ENCODE results near the gene YDJC. TPM values are rescaled to one million over a fixed set of nuclear protein-coding genes. Genes with fewer than 3 reads are reported as not detected.
"Not testable (repeated sequence)": the region's sequence is repeated elsewhere in the genome, so short reads cannot be mapped to it uniquely, and the experiment has no call there.

The YDJC gene
- total RNA-seq, 1 experiment from 2014 or later = 160 TPM

DNA sequence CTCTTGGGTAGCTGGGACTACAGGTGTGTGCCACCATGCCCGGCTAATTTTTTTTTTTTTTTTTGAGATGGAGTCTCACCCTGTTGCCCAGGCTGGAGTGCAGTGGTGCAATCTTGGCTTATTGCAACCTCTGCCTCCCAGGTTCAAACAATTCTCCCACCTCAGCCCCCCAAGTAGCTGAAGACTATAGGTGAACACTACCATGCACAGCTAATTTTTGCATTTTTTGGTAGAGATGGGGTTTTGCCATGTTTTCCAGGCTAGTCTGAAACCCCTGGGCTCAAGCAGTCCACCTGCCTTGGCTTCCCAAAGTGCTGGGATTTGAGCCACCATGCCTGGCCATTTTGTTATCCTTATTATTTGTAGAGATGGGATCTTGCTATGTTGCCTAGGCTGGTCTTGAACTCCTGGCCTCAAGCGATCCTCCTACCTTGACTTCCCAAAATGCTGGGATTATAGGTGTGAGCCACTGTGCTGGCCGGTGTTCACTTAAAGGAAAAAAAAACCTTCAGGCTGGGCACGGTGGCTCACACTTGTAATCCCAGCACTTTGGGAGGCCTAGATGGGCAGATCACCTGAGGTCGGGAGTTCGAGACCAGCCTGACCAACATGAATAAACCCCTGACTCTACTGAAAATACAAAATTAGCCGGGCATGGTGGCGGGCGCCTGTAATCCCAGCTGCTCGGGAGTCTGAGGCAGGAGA is 48.7 kb downstream of the YDJC start:
- not testable (repeated sequence) for DNase-seq (ENCODE audit: low spot score)

DNA sequence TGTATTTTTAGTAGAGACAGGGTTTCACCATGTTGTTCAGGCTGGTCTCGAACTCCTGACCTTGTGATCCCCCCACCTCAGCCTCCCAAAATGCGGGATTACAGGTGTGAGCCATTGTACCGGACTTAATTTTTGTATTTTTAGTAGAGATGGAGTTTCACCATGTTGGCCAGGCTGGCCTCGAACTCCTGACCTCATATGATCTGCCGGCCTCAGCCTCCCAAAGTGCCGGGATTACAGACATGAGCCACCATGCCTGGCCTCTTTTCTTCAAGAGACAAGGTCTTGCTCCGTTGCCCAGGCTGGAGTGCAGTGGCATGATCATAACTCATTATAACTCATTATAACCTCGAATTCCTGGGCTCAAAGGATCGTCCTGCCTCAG is 49.2 kb downstream of the YDJC start:
- DNase-seq (ENCODE audit: low spot score) = not testable (repeated sequence)

DNA sequence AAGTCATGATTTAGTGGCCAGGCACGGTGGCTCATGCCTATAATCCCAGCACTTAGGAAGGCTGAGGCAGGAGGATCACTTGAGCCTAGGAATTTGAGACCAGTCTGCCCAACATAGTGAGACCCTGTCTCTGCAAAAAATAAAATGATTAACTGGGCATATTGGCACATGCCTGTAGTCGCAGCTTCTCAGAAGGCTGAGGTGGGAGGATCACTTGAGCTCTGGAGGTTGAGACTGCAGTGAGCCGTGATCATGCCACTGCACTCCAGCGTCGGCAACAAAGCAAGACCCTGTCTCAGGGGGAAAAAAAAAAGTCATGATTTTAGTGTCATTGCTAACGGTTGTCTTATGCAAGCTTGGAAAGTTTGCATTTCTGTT is 50.4 kb downstream of the YDJC start:
- no peak for DNase-seq (ENCODE audit: low spot score)

Small RNA genes lying within 50 kb of the gene (small RNA-seq; reads per million reads assigned to genes)
- gene MIR301B = 4.9 reads per million, percentile 82 among the genes with 10 or more reads in this experiment

Other genes starting within 250 kb of the YDJC start
- gene RIMBP3B, start 246.3 kb downstream of the YDJC start, total RNA-seq (2014; rRNA removed; shearing (Covaris generic)) = not detected in 2 replicates
- 3.7 and 5.6 TPM in 2 replicates for gene HIC2, start 212.7 kb downstream of the YDJC start, total RNA-seq (2014; rRNA removed; shearing (Covaris generic))
- 2.4 and 4.5 TPM in 2 replicates for gene TMEM191C, start 162.6 kb downstream of the YDJC start, total RNA-seq (2014; rRNA removed; shearing (Covaris generic))
- gene RIMBP3C, start 78.6 kb downstream of the YDJC start, total RNA-seq (2014; rRNA removed; shearing (Covaris generic)) = 0.03 TPM in 1 of 2 replicates, not detected in the other
- gene UBE2L3, start 62.3 kb downstream of the YDJC start, total RNA-seq (2014; rRNA removed; shearing (Covaris generic)) = 41.0 and 43.1 TPM in 2 replicates
- gene CCDC116, start 2.7 kb upstream of the YDJC start, total RNA-seq (2014; rRNA removed; shearing (Covaris generic)) = 0.33 TPM in 1 of 2 replicates, not detected in the other
- 134 and 139 TPM in 2 replicates for gene SDF2L1, start 12.3 kb upstream of the YDJC start, total RNA-seq (2014; rRNA removed; shearing (Covaris generic))
- 35.5 and 42.6 TPM in 2 replicates for gene PPIL2, start 36.0 kb upstream of the YDJC start, total RNA-seq (2014; rRNA removed; shearing (Covaris generic))
- 0.26 and 4.2 TPM in 2 replicates for gene YPEL1, start 105.8 kb upstream of the YDJC start, total RNA-seq (2014; rRNA removed; shearing (Covaris generic))
- gene MAPK1, start 237.6 kb upstream of the YDJC start, total RNA-seq (2014; rRNA removed; shearing (Covaris generic)) = 24.6 and 27.0 TPM in 2 replicates

Measured in HT-29 (cell line).